Subcutaneous adipose tissue (tissue), 4 donors: ENCODE measurements around the gene MCL1. TPM values are rescaled to one million over a fixed set of nuclear protein-coding genes. Genes with fewer than 3 reads are reported as not detected.

Experiments
- CTCF ChIP-seq: fragments of 450-650 bp; IDR thresholded peaks from one replicate; pipeline ENCODE4 v1.5.1; 2016; ENCODE audit warnings: low read depth, mild to moderate bottlenecking, control low read depth, antibody characterized with exemption, moderate library complexity
- total RNA-seq, 4 donors: library from RNA; depleted of rRNA; stranded (reverse); fragments of >200 nt; gene quantifications; one replicate each; pipeline ENCODE4 v1.1.0, GENCODE V29; 2016

MCL1 gene
- total RNA-seq, 4 donors from 2014 or later: 180 to 328 (median 225) TPM

- TF ChIP-seq CTCF: no peak
Observed at GRCh38 chr1:150555971-150556865, 23.2 kb downstream of the MCL1 start.

- TF ChIP-seq CTCF: no peak
Observed at GRCh38 chr1:150555198-150555970, 24.0 kb downstream of the MCL1 start.

GRCh38 chr1:150554086-150554452 is 25.3 kb downstream of the MCL1 start:
- no peak for TF ChIP-seq CTCF

- no peak for TF ChIP-seq CTCF
Observed at GRCh38 chr1:150553392-150554085, 25.9 kb downstream of the MCL1 start.

- TF ChIP-seq CTCF: no peak
Observed at GRCh38 chr1:150552911-150553289, 26.5 kb downstream of the MCL1 start.

- no peak for TF ChIP-seq CTCF
Observed at GRCh38 chr1:150552128-150552910, 27.1 kb downstream of the MCL1 start.
